ENCODE data around the gene CD44. TPM values are rescaled to one million over a fixed set of nuclear protein-coding genes. Genes with fewer than 3 reads are reported as not detected.

The CD44 gene
- total and polyA plus RNA-seq, 4 donors: 4.1 to 26.9 (median 14.6) TPM

DNA sequence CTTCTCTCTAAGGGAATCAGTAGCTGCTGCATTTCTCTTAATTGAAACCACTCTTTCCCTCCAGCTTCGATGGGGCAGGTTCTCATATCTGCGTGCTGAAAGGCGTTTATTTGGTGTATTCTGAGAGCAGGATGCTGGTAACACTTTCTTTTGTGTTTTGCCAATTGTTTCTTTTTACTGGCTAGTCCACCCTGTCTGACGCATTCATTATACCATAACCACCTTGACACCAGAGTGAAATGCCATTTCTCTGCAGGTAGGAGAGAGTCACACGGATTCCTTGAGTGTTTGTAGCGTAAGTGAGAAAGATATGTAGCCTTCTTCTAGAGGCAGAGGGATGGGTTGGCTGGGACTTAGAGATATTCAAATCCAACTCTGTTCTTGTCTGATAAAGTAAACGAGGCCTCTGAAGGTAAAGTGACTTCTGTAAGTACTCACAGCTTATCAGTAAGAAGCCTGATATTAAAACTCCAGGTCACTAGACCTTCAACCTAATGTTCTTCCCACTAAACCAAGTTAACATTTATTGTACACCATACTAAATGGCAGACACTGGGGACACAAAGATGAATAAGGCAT lies 21.4 kb downstream of the CD44 start:
- TF ChIP-seq CTCF (IDR thresholded peaks at IDR 0.05; ENCODE audit: low read depth, low read length, missing input control): no peak
- TF ChIP-seq, protein P1, sequence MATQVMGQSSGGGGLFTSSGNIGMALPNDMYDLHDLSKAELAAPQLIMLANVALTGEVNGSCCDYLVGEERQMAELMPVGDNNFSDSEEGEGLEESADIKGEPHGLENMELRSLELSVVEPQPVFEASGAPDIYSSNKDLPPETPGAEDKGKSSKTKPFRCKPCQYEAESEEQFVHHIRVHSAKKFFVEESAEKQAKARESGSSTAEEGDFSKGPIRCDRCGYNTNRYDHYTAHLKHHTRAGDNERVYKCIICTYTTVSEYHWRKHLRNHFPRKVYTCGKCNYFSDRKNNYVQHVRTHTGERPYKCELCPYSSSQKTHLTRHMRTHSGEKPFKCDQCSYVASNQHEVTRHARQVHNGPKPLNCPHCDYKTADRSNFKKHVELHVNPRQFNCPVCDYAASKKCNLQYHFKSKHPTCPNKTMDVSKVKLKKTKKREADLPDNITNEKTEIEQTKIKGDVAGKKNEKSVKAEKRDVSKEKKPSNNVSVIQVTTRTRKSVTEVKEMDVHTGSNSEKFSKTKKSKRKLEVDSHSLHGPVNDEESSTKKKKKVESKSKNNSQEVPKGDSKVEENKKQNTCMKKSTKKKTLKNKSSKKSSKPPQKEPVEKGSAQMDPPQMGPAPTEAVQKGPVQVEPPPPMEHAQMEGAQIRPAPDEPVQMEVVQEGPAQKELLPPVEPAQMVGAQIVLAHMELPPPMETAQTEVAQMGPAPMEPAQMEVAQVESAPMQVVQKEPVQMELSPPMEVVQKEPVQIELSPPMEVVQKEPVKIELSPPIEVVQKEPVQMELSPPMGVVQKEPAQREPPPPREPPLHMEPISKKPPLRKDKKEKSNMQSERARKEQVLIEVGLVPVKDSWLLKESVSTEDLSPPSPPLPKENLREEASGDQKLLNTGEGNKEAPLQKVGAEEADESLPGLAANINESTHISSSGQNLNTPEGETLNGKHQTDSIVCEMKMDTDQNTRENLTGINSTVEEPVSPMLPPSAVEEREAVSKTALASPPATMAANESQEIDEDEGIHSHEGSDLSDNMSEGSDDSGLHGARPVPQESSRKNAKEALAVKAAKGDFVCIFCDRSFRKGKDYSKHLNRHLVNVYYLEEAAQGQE (IDR thresholded peaks at IDR 0.05): no peak
- Histone ChIP-seq H3K4me1 (ENCODE audit: control insufficient read depth in 4 of 4, insufficient read depth in 4 of 4, low read length in 3 of 4) (no peaks in the 10 kb centered on the region), H3K27me3 (ENCODE audit: control insufficient read depth in 4 of 4, insufficient read depth in 4 of 4, low read length in 3 of 4) (no peaks in the 10 kb centered on the region), H3K36me3 (ENCODE audit: control insufficient read depth in 4 of 4, insufficient read depth in 3 of 4, low read depth in 1 of 4, low read length in 3 of 4) (no peaks in the 10 kb centered on the region), H3K9ac (ENCODE audit: low read depth in 1 of 2, low read length in 2 of 2) (no peak overlapping the region), H3K27ac (ENCODE audit: low read depth in 1 of 2, low read length in 2 of 2) (no peak overlapping the region), H3K9me3 (ENCODE audit: control insufficient read depth in 4 of 4, low read length in 3 of 4) (no peaks in the 10 kb centered on the region), H3K4me3 (ENCODE audit: low read depth in 1 of 3, low read length in 3 of 3) (no peak overlapping the region)
- WGBS: 86% methylated on average over 7 of the region's 7 CpGs
- DNase-seq (ENCODE audit: low spot score): no peak

GRCh38 chr11:35160902-35161597 lies 22.1 kb downstream of the CD44 start:
- 94% methylated on average over 3 of the region's 3 CpGs for WGBS
- H3K4me3 ChIP-seq (ENCODE audit: low read depth in 1 of 3, low read length in 3 of 3): no peak overlapping the region
- no peak overlapping the region for H3K27ac ChIP-seq (ENCODE audit: low read depth in 1 of 2, low read length in 2 of 2)
- no peaks in the 10 kb centered on the region for H3K9me3 ChIP-seq (ENCODE audit: control insufficient read depth in 4 of 4, low read length in 3 of 4)
- DNase-seq (ENCODE audit: low spot score): no peak
- no peak overlapping the region for H3K9ac ChIP-seq (ENCODE audit: low read depth in 1 of 2, low read length in 2 of 2)
- no peaks in the 10 kb centered on the region for H3K4me1 ChIP-seq (ENCODE audit: control insufficient read depth in 4 of 4, insufficient read depth in 4 of 4, low read length in 3 of 4)
- TF ChIP-seq EGR1 (IDR thresholded peaks at IDR 0.05; ENCODE audit: low read depth in 2 of 2) (no peak), YY1 (IDR thresholded peaks at IDR 0.05) (no peak), JUND (IDR thresholded peaks at IDR 0.05) (no peak), SP1 (IDR thresholded peaks at IDR 0.05) (no peak), CTCF (IDR thresholded peaks at IDR 0.05; ENCODE audit: low read depth, low read length, missing input control) (no peak), HNF4A (conservative IDR thresholded peaks at IDR 0.05) (no peak), GABPA (IDR thresholded peaks at IDR 0.05 in 1 of 2, conservative IDR thresholded peaks at IDR 0.05 in 1 of 2) (no peak), ZBTB33 (IDR thresholded peaks at IDR 0.05) (no peak), NR2F2 (IDR thresholded peaks at IDR 0.05) (no peak)
- TF ChIP-seq, protein P1 (IDR thresholded peaks at IDR 0.05): no peak
- TF ChIP-seq, protein P2, sequence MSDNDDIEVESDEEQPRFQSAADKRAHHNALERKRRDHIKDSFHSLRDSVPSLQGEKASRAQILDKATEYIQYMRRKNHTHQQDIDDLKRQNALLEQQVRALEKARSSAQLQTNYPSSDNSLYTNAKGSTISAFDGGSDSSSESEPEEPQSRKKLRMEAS (IDR thresholded peaks at IDR 0.05): no peak
- H3K36me3 ChIP-seq (ENCODE audit: control insufficient read depth in 4 of 4, insufficient read depth in 3 of 4, low read depth in 1 of 4, low read length in 3 of 4): no peaks in the 10 kb centered on the region
- no peaks in the 10 kb centered on the region for H3K27me3 ChIP-seq (ENCODE audit: control insufficient read depth in 4 of 4, insufficient read depth in 4 of 4, low read length in 3 of 4)
